ENCODE results near the gene PLB1. TPM values are rescaled to one million over a fixed set of nuclear protein-coding genes. Genes with fewer than 3 reads are reported as not detected.
"Not testable (repeated sequence)": the region's sequence is repeated elsewhere in the genome, so short reads cannot be mapped to it uniquely, and the experiment has no call there.

Gene PLB1
- polyA plus RNA-seq, 2 of the 4 experiments (the other 2 are of a cell fraction): 0.26 to 1.4 TPM

- ATAC-seq (no peak), DNase-seq (ENCODE audit: low read depth in 1 of 2, low spot score in 1 of 2) (no peak), FAIRE-seq (no peak)
- Histone ChIP-seq H3K4me3 (no peak overlapping the region), H3K9me3 (no peaks in the 10 kb centered on the region), H3K4me1 (no peaks in the 10 kb centered on the region), H3K4me2 (no peak overlapping the region), H3K27ac (no peak overlapping the region)
- ChIA-PET CTCF (interaction anchor here (0.6 to 2.3 kb wide), 8 partner anchors 9 to 998 kb away, joined by 3 to 9 read pairs (median 3); no protein-coding TSS in a partner anchor), POLR2A (interaction anchor here (0.6 kb wide), 1 partner anchor 337 kb away, joined by 4 read pairs; no protein-coding TSS in a partner anchor)
- 76% methylated on average over 7 of the region's 7 CpGs for WGBS (ENCODE audit: missing lambda C conversion rate)
- no peak for TF ChIP-seq HES2 (IDR thresholded peaks at IDR 0.05)
- TF ChIP-seq POLR2AphosphoS2 (conservative IDR thresholded peaks at IDR 0.05; ENCODE audit: low read length): no peak
- TF ChIP-seq SREBF2 (IDR thresholded peaks at IDR 0.05): no peak
- no peak for TF ChIP-seq BCL3 (IDR thresholded peaks at IDR 0.05)
- TF ChIP-seq NFE2L2 (conservative IDR thresholded peaks at IDR 0.05; ENCODE audit: low read length): no peak
- no peak for TF ChIP-seq NR3C1 (IDR thresholded peaks at IDR 0.05)
- no peak for TF ChIP-seq FOSB (CRISPR knock-in tag; IDR thresholded peaks at IDR 0.05)
- no peak for TF ChIP-seq ZFP36 (IDR thresholded peaks at IDR 0.05; ENCODE audit: borderline replicate concordance, partially characterized antibody)
- no peak for TF ChIP-seq FOXS1 (CRISPR knock-in tag; IDR thresholded peaks at IDR 0.05)
- no peak for TF ChIP-seq KDM1A (IDR thresholded peaks at IDR 0.05; ENCODE audit: low read depth)
- no peak for TF ChIP-seq CHD2 (IDR thresholded peaks at IDR 0.05; ENCODE audit: low read length, partially characterized antibody)
- TF ChIP-seq EP300 (IDR thresholded peaks at IDR 0.05): no peak
- no peak for TF ChIP-seq KDM5A (IDR thresholded peaks at IDR 0.05)
- no peak for TF ChIP-seq HEYL (CRISPR knock-in tag; IDR thresholded peaks at IDR 0.05)
- no peak for TF ChIP-seq RAD21 (conservative IDR thresholded peaks at IDR 0.05 in 1 of 2, IDR thresholded peaks at IDR 0.05 in 1 of 2)
- no peak for TF ChIP-seq TFCP2L1 (CRISPR knock-in tag; IDR thresholded peaks at IDR 0.05)
- no peak for TF ChIP-seq RCOR1 (IDR thresholded peaks at IDR 0.05; ENCODE audit: low read depth, low read length)
- TF ChIP-seq RARB (CRISPR knock-in tag; IDR thresholded peaks at IDR 0.05): no peak
- no peak for TF ChIP-seq PBX3 (IDR thresholded peaks at IDR 0.05)
- no peak for TF ChIP-seq HDAC2 (IDR thresholded peaks at IDR 0.05)
Measured at GRCh38 chr2:28547223-28547860, 51.5 kb downstream of the PLB1 start.

DNA sequence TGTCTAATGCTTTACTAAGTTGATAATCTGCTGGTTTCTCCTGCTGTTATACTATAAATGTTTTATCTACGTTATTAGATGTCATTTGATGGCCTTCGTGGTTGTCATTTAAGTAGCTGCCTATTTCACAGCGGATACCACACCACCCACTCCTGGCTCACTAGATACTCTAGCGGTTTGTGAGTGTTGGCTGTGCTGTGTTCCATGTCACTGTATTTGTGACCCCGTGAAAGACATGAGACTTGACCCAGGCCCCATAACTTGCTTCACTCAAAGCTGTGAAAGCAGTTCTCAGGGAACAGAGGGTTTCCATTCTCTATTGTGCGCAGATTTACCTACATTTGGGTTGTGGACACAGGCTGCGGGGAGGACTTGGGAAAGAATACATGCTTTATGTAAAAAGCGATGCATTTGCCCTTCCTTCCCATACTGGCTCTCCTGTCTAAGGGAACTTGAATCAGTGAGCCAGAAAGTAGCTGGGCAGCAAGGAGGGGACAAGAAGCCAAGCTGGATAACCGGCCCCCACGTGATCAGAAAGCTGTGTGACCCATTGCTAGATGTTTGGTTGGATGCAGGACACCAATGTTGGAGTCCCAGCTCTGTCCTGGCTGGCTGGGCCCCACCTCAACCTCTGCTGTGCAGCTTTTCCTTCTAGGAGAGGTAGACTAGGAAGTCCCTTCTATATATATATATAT lies 52.2 kb downstream of the PLB1 start:
- FAIRE-seq (no peak), ATAC-seq (no peak), DNase-seq (ENCODE audit: low read depth in 1 of 2, low spot score in 1 of 2) (no peak)
- Histone ChIP-seq H3K4me1 (no peaks in the 10 kb centered on the region), H3K4me2 (no peak overlapping the region), H3K9me3 (no peaks in the 10 kb centered on the region), H3K4me3 (no peak overlapping the region), H3K27ac (no peak overlapping the region)
- TF ChIP-seq CBX2 (IDR thresholded peaks at IDR 0.05; ENCODE audit: borderline replicate concordance, low read depth) (no peak), PBX3 (IDR thresholded peaks at IDR 0.05) (no peak), BHLHE40 (IDR thresholded peaks at IDR 0.05; ENCODE audit: low read depth, low read length) (no peak), NFE2L2 (conservative IDR thresholded peaks at IDR 0.05; ENCODE audit: low read length) (no peak), ESRRA (IDR thresholded peaks at IDR 0.05; ENCODE audit: borderline replicate concordance, low read length) (no peak), CHD2 (IDR thresholded peaks at IDR 0.05; ENCODE audit: low read length, partially characterized antibody) (no peak)
- TF ChIP-seq, protein P1, sequence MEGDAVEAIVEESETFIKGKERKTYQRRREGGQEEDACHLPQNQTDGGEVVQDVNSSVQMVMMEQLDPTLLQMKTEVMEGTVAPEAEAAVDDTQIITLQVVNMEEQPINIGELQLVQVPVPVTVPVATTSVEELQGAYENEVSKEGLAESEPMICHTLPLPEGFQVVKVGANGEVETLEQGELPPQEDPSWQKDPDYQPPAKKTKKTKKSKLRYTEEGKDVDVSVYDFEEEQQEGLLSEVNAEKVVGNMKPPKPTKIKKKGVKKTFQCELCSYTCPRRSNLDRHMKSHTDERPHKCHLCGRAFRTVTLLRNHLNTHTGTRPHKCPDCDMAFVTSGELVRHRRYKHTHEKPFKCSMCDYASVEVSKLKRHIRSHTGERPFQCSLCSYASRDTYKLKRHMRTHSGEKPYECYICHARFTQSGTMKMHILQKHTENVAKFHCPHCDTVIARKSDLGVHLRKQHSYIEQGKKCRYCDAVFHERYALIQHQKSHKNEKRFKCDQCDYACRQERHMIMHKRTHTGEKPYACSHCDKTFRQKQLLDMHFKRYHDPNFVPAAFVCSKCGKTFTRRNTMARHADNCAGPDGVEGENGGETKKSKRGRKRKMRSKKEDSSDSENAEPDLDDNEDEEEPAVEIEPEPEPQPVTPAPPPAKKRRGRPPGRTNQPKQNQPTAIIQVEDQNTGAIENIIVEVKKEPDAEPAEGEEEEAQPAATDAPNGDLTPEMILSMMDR (IDR thresholded peaks at IDR 0.05): no peak
- WGBS (ENCODE audit: missing lambda C conversion rate): 72% methylated on average over 10 of the region's 10 CpGs
- POLR2A ChIA-PET: interaction anchor here (0.6 kb wide), 1 partner anchor 336 kb away, joined by 4 read pairs; no protein-coding TSS in a partner anchor
- CTCF ChIA-PET: interaction anchor here (0.9 to 2.3 kb wide), 7 partner anchors 8 to 226 kb away, joined by 3 to 9 read pairs (median 3); no protein-coding TSS in a partner anchor

DNA sequence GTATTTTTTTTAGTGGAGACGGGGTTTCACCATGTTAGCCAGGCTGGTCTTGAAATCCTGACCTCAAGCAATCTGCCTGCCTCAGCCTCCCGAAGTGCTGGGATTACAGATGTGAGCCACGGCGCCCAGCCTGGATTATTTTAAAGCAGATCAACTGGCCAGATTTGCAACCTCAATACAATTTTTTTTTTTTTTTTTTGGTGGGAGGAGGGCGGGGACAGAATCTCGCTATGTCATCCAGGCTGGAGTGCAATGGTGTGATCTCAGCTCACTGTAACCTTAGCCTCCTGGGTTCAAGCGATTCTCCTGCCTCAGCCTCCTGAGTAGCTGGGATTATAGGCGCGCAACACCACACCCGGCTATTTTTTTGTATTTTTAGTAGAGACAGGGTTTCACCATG lies 54.5 kb downstream of the PLB1 start:
- H3K9me3 ChIP-seq; H3K4me2 ChIP-seq; DNase-seq (ENCODE audit: low read depth in 1 of 2, low spot score in 1 of 2); FAIRE-seq; ATAC-seq; H3K27ac ChIP-seq; H3K4me3 ChIP-seq; H3K4me1 ChIP-seq; POLR2A ChIA-PET: not testable (repeated sequence)
- WGBS (ENCODE audit: missing lambda C conversion rate): 82% methylated on average over 10 of the region's 10 CpGs
- CTCF ChIA-PET: interaction anchor here (1.0 to 1.7 kb wide), 4 partner anchors 9 to 17 kb away, joined by 4 to 6 read pairs (median 5); no protein-coding TSS in a partner anchor

All from A549 (cell line).